CD4-positive, CD25-positive, alpha-beta regulatory T cell (primary cell): ENCODE data around the gene RNASE7. TPM values are rescaled to one million over a fixed set of nuclear protein-coding genes. Genes with fewer than 3 reads are reported as not detected.
A peak's percentile ranks its signal among the peaks of the same experiment; 100 is the strongest.

Experiments used
- ATAC-seq, 2 donors: fragments of 150-1000 bp; cut with Tn5 transposase; one replicate each; pipeline ENCODE4 v1.10.0; 2021; ENCODE audit warnings: low read depth in 2 of 2, moderate number of reproducible peaks in 2 of 2, moderate library complexity in 1 of 2
- DNase-seq, 3 donors: peaks; one replicate each; pipeline versions ENCODE4 v3.0.0 to v3.0.0-alpha.2; 2012 to 2022; ENCODE audit warnings: mixed read lengths in 1 of 3
- H3K27ac ChIP-seq: one replicate; pipeline ENCODE4 v1.7.0; 2013; ENCODE audit warnings: mild to moderate bottlenecking, low read length; ENCODE audit not compliant: insufficient read depth, poor library complexity, severe bottlenecking
- H3K27me3 ChIP-seq: one replicate; pipeline ENCODE4 v1.7.0; 2013; ENCODE audit warnings: low read length; ENCODE audit not compliant: control insufficient read depth, insufficient read depth
- H3K36me3 ChIP-seq: one replicate; pipeline ENCODE4 v1.7.0; 2013; ENCODE audit warnings: mild to moderate bottlenecking, low read length, moderate library complexity; ENCODE audit not compliant: control insufficient read depth, insufficient read depth
- H3K4me1 ChIP-seq: 2 replicates; pipeline ENCODE4 v1.7.0; 2013; ENCODE audit warnings: mild to moderate bottlenecking, low read length; ENCODE audit not compliant: insufficient read depth, control insufficient read depth, poor library complexity, severe bottlenecking
- H3K4me3 ChIP-seq: one replicate; pipeline ENCODE4 v1.7.0; 2013; ENCODE audit warnings: low read depth, mild to moderate bottlenecking, low read length, moderate library complexity
- H3K9me3 ChIP-seq, 2 experiments: 1 replicate in 1 of 2; 2 replicates in 1 of 2; pipeline ENCODE4 v1.7.0; 2013; ENCODE audit warnings: low read length in 2 of 2, mild to moderate bottlenecking in 1 of 2, moderate library complexity in 1 of 2; ENCODE audit not compliant: control insufficient read depth in 2 of 2
- H3K27ac Mint-ChIP-seq, 3 donors: one replicate each; pipeline ENCODE4 v1.8.0; 2020 to 2022; ENCODE audit warnings: mild to moderate bottlenecking in 3 of 3, mixed read lengths in 3 of 3, moderate library complexity in 2 of 3
- H3K27me3 Mint-ChIP-seq: one replicate; pipeline ENCODE4 v1.8.0; 2022; ENCODE audit warnings: mild to moderate bottlenecking, mixed read lengths
- H3K36me3 Mint-ChIP-seq: one replicate; pipeline ENCODE4 v1.8.0; 2020; ENCODE audit warnings: mixed read lengths
- H3K4me1 Mint-ChIP-seq, 4 donors: one replicate each; pipeline ENCODE4 v1.8.0; 2020 to 2022; ENCODE audit warnings: mixed read lengths in 4 of 4, mild to moderate bottlenecking in 1 of 4
- H3K4me3 Mint-ChIP-seq, 4 donors: one replicate each; pipeline ENCODE4 v1.8.0; 2020 to 2022; ENCODE audit warnings: mild to moderate bottlenecking in 4 of 4, mixed read lengths in 4 of 4, moderate library complexity in 3 of 4
- H3K9me3 Mint-ChIP-seq, 7 donors: one replicate each; pipeline ENCODE4 v1.8.0; 2020 to 2022; ENCODE audit warnings: mixed read lengths in 7 of 7, mild to moderate bottlenecking in 3 of 7, moderate library complexity in 2 of 7
- polyA plus RNA-seq, 4 donors: library from polyadenylated mRNA; unstranded; fragments of 300-500 nt; fragmentation: Illumina TruSeq; gene quantifications; one replicate each; pipeline ENCODE4 v1.2.3, GENCODE V29; 2021
- total RNA-seq: library from RNA; stranded (reverse); gene quantifications from one replicate; pipeline ENCODE4 v1.2.3, GENCODE V29; 2022

RNASE7 gene
- total and polyA plus RNA-seq, 5 donors from 2014 or later: not detected

DNA sequence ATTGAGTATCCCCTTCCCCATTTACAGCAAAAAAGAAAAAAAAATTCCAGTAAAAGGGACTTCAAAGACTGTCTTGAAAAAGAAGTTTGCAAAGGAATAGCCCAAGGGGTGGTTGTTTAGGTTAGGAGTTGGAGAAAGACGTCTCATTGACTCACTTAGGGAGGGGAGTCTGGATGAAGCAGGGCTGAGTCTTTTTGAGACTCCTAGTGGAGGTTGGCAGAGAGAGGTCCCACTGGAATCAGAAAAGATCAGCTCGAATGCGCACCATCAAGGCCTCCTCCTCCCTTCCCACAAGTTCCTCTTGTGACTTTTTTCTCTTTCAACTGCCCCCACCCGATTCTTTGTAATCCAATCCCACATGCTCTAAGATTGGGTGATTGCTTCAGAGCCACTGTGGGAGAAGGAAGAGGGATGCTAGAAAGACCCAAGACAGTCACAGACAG, 29.9 kb downstream of the RNASE7 start:
- Mint-ChIP-seq H3K4me1 (peaks cover 0 to 37% (median 20%) of the 10 kb centered on the region in 4 donors), H3K36me3 (peaks cover 4% of the 10 kb centered on the region), H3K27me3 (peaks cover 64% of the 10 kb centered on the region)

DNA sequence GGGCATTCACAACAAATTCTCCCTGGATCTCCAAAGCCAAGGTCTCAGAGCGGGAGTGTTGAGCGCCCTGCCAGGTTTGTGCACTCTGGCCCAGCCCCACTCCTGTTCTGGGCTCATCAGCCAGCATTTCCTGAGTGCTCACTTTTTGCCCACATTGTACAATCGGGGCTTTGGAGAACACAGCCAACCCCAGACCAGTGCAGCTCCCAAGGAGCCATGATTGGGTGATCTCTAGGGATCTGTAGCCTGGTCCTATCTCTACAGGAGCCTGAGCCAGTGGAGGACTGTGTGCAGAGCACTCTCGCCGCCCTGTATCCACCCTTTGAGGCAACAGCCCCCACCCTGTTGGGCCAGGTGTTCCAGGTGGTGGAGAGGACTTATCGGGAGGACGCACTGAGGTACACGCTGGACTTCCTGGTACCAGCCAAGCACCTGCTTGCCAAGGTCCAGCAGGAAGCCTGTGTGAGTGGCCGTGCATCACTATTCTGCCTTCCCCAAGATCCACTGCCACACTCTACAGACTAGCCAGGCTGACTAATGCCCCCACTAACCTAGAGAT, 30.7 kb downstream of the RNASE7 start:
- no peak for DNase-seq
- Histone ChIP-seq H3K27ac (no peak overlapping the region), H3K4me3 (no peak overlapping the region), H3K9me3 (no peaks in the 10 kb centered on the region), H3K4me1 (peaks cover 34% of the 10 kb centered on the region), H3K27me3 (peaks cover 23% of the 10 kb centered on the region), H3K36me3 (no peaks in the 10 kb centered on the region)
- Mint-ChIP-seq H3K9me3 (peaks cover 0 to 3% (median 0%) of the 10 kb centered on the region in 7 donors), H3K4me1 (peaks cover 0 to 35% (median 20%) of the 10 kb centered on the region in 4 donors), H3K27ac (peak overlapping the region in 1 of 3 donors; percentile 14), H3K27me3 (peaks cover 56% of the 10 kb centered on the region), H3K4me3 (peak overlapping the region in 2 of 4 donors; percentile 57 to 76), H3K36me3 (peaks cover 4% of the 10 kb centered on the region)
- ATAC-seq: no peak

More for the DNA sequence above, 29.9 kb downstream of the RNASE7 start:
- ATAC-seq (no peak), DNase-seq (no peak)
- Histone ChIP-seq H3K27ac (no peak overlapping the region), H3K4me3 (no peak overlapping the region), H3K9me3 (no peaks in the 10 kb centered on the region), H3K27me3 (peaks cover 30% of the 10 kb centered on the region), H3K4me1 (peaks cover 34% of the 10 kb centered on the region), H3K36me3 (no peaks in the 10 kb centered on the region)
- Mint-ChIP-seq H3K27ac (no peak overlapping the region), H3K4me3 (peak overlapping the region; percentile 57 to 88 (median 86)), H3K9me3 (peaks cover 0 to 3% (median 0%) of the 10 kb centered on the region in 7 donors)

DNA sequence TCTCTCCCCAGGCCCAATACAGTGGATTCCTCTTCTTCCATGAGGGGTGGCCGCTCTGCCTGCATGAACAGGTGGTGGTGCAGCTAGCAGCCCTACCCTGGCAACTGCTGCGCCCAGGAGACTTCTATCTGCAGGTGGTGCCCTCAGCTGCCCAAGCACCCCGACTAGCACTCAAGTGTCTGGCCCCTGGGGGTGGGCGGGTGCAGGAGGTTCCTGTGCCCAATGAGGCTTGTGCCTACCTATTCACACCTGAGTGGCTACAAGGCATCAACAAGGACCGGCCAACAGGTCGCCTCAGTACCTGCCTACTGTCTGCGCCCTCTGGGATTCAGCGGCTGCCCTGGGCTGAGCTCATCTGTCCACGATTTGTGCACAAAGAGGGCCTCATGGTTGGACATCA, 31.8 kb downstream of the RNASE7 start:
- Mint-ChIP-seq H3K4me3 (no peak overlapping the region), H3K36me3 (peaks cover 4% of the 10 kb centered on the region), H3K27ac (no peak overlapping the region), H3K27me3 (peaks cover 49% of the 10 kb centered on the region), H3K4me1 (peaks cover 0 to 28% (median 14%) of the 10 kb centered on the region in 4 donors), H3K9me3 (peaks cover 0 to 3% (median 0%) of the 10 kb centered on the region in 7 donors)
- no peak for ATAC-seq
- peaks cover 28% of the 10 kb centered on the region for H3K4me1 ChIP-seq
- H3K4me3 ChIP-seq: no peak overlapping the region
- H3K36me3 ChIP-seq: no peaks in the 10 kb centered on the region
- H3K27me3 ChIP-seq: peaks cover 20% of the 10 kb centered on the region
- DNase-seq: no peak
- no peak overlapping the region for H3K27ac ChIP-seq
- H3K9me3 ChIP-seq: no peaks in the 10 kb centered on the region

DNA sequence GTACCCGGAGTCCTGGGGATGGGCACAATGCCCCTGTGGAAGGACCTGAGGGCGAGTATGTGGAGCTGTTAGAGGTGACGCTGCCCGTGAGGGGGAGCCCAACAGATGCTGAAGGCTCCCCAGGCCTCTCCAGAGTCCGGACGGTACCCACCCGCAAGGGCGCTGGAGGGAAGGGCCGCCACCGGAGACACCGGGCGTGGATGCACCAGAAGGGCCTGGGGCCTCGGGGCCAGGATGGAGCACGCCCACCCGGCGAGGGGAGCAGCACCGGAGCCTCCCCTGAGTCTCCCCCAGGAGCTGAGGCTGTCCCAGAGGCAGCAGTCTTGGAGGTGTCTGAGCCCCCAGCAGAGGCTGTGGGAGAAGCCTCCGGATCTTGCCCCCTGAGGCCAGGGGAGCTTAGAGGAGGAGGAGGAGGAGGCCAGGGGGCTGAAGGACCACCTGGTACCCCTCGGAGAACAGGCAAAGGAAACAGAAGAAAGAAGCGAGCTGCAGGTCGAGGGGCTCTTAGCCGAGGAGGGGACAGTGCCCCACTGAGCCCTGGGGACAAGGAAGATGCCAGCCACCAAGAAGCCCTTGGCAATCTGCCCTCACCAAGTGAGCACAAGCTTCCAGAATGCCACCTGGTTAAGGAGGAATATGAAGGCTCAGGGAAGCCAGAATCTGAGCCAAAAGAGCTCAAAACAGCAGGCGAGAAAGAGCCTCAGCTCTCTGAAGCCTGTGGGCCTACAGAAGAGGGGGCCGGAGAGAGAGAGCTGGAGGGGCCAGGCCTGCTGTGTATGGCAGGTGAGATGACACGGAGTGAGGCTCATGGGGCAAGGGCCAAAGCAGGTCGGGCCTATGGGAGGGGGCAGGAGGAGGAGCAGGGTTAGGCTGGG, 32.5 kb downstream of the RNASE7 start:
- peaks cover 0 to 3% (median 0%) of the 10 kb centered on the region in 7 donors for H3K9me3 Mint-ChIP-seq
- Histone ChIP-seq H3K4me3 (no peak overlapping the region), H3K9me3 (no peaks in the 10 kb centered on the region), H3K4me1 (peaks cover 21% of the 10 kb centered on the region), H3K27ac (no peak overlapping the region), H3K36me3 (no peaks in the 10 kb centered on the region), H3K27me3 (peaks cover 17% of the 10 kb centered on the region)
- H3K27ac Mint-ChIP-seq: peak overlapping the region in 1 of 3 donors; percentile 26
- H3K36me3 Mint-ChIP-seq: peaks cover 4% of the 10 kb centered on the region
- DNase-seq (no peak), ATAC-seq (no peak)
- no peak overlapping the region for H3K4me3 Mint-ChIP-seq
- peaks cover 42% of the 10 kb centered on the region for H3K27me3 Mint-ChIP-seq
- H3K4me1 Mint-ChIP-seq: peaks cover 0 to 21% (median 10%) of the 10 kb centered on the region in 4 donors

DNA sequence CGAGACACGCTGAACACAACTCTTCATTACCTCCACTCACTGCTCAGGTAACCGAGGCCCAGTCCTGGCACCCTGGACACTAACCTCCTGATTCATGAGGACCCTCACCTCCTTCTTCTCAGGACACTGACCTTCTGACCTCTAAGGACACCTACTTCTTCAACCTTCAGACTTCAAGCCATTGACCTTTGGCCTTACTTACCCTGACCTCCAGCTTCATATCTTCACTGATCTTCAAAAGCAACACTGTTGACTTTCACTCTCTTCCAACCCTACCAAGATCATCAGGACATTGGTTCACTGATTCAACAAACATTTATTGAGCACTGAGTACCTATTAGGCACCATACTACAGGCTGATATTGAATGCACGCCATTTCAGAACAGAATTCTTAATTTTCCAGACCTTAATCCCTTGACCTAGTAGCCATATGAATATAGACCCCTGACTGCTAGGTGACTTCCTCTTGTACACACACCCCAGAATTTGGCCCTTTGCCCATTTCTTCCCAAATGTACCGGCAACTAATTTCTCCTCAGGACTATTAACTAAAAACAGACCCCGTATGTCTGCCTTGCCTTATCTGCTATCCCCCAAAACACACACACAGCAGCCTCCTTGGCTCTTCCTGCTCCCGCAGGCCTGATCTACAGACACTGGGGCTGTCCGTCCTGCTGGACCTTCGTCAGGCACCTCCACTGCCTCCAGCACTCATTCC, 33.7 kb downstream of the RNASE7 start:
- no peak overlapping the region for H3K4me3 Mint-ChIP-seq
- H3K9me3 Mint-ChIP-seq: peaks cover 0 to 3% (median 0%) of the 10 kb centered on the region in 7 donors
- H3K27me3 Mint-ChIP-seq: peaks cover 32% of the 10 kb centered on the region
- ATAC-seq (no peak), DNase-seq (no peak)
- Histone ChIP-seq H3K9me3 (no peaks in the 10 kb centered on the region), H3K4me1 (peaks cover 9% of the 10 kb centered on the region), H3K4me3 (no peak overlapping the region), H3K36me3 (no peaks in the 10 kb centered on the region), H3K27me3 (peaks cover 14% of the 10 kb centered on the region), H3K27ac (no peak overlapping the region)
- H3K4me1 Mint-ChIP-seq: peaks cover 0 to 12% (median 8%) of the 10 kb centered on the region in 4 donors
- H3K27ac Mint-ChIP-seq: no peak overlapping the region
- peaks cover 4% of the 10 kb centered on the region for H3K36me3 Mint-ChIP-seq

DNA sequence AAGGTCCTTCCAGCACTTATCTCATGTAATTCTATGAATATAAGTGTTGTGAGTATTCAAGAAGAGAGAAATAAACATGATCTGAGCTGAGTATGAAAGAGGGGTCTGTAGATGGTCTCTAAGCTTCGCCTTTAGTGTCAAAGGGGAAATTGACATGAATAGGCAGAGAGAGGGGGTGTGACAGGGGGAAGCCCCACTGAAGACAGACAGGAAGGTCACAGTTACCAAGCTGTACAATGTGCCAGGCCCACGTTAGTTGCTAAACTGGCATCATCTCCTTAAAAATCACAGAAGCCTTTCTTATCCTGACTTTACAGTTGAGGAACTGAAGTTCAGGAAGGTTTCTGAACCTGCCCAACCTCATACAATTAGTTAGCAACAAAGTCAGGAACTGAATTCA, 35.5 kb downstream of the RNASE7 start:
- H3K9me3 Mint-ChIP-seq: peaks cover 0 to 3% (median 0%) of the 10 kb centered on the region in 7 donors
- no peak overlapping the region for H3K4me3 Mint-ChIP-seq

DNA sequence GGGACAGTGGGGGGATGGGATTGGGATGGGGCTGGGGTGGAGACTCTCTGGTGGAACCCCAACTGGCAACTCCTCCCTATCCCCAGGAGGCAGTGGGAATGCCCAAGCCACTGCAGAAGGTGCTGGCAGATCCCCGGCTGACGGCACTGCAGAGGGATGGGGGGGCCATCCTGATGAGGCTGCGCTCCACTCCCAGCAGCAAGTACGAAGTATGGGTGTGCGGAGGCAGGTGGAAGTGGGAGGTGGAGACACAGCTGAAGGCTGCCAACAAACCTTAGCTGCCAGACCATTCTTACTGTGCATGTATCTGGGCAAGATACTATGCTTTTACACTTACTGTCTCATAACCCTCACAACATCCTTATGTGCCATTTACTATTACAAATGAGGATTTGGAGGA, 36.1 kb downstream of the RNASE7 start:
- ATAC-seq: no peak
- Mint-ChIP-seq H3K4me3 (no peak overlapping the region), H3K4me1 (no peaks in the 10 kb centered on the region), H3K36me3 (peaks cover 2% of the 10 kb centered on the region), H3K27ac (no peak overlapping the region), H3K9me3 (peaks cover 0 to under 1% (median 0%) of the 10 kb centered on the region in 7 donors), H3K27me3 (peaks cover 12% of the 10 kb centered on the region)
- no peaks in the 10 kb centered on the region for H3K36me3 ChIP-seq
- no peak for DNase-seq
- peaks cover 3% of the 10 kb centered on the region for H3K27me3 ChIP-seq
- H3K4me1 ChIP-seq: no peaks in the 10 kb centered on the region
- H3K4me3 ChIP-seq: no peak overlapping the region
- no peaks in the 10 kb centered on the region for H3K9me3 ChIP-seq
- H3K27ac ChIP-seq: no peak overlapping the region

More for the DNA sequence above, 35.5 kb downstream of the RNASE7 start:
- no peaks in the 10 kb centered on the region for H3K4me1 ChIP-seq
- Mint-ChIP-seq H3K27ac (no peak overlapping the region), H3K27me3 (peaks cover 15% of the 10 kb centered on the region), H3K4me1 (no peaks in the 10 kb centered on the region), H3K36me3 (peaks cover 4% of the 10 kb centered on the region)
- no peak for ATAC-seq
- no peaks in the 10 kb centered on the region for H3K36me3 ChIP-seq
- H3K4me3 ChIP-seq: no peak overlapping the region
- no peak for DNase-seq
- no peak overlapping the region for H3K27ac ChIP-seq
- no peaks in the 10 kb centered on the region for H3K9me3 ChIP-seq
- H3K27me3 ChIP-seq: peaks cover 6% of the 10 kb centered on the region
